Amygdala (tissue), 56 donors: ENCODE data around the gene BLNK.

Source experiments
- DNase-seq, 56 donors: peaks; one replicate each; lab custom pipeline; 2025; lab: John Stamatoyannopoulos, UW

Gene BLNK

GRCh38 chr10:96264938-96265337 is 6.4 kb downstream of the BLNK start:
- DNase-seq: no peak

DNA sequence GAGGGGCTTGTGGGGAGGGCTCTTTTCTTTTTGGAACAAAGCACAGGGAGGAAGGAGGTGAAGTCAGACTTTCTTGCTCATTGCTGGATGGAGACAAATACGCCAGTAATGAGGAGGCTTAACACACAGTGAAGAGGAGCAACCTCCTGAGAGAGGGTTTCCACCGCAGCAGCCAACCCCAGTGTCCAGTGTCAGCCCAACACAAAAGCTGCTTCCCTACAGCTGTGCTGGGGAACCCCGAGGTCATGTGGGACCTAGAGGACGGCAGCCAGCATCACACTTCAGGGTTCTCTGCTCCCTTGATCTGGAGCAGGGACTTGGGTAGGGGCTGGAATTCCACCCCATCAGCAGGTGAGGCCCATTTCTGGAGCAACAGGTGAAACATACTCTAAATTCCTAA is 7.7 kb downstream of the BLNK start:
- DNase-seq: peak in 1 of 56 donors; percentile 7

GRCh38 chr10:96263176-96263575 is 8.2 kb downstream of the BLNK start:
- no peak for DNase-seq

- no peak for DNase-seq
These were observed 9.4 kb downstream of the BLNK start for GRCh38 chr10:96261930-96262329.

- DNase-seq: no peak
These were observed 10.2 kb downstream of the BLNK start for GRCh38 chr10:96261132-96261531.

DNA sequence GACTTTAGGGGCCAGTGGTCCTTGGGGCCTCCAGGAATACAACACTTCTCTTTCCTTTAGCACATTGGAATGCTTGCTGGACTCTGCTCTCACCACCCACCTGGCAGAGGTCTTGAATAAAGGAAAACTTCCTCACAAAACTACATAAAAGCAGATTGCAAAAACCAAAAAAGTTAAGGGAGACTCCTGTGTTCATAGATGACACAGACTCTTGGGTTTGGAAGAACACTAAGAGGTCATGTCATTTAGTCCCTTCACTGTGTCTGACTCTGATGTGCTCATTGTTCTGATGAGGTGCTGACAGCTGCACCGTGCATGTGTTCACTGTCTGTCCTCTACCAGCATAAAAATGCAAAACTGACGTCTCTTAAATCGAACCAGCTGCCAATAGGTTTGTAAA is 11.4 kb downstream of the BLNK start:
- DNase-seq: no peak

GRCh38 chr10:96259150-96259549 is 12.2 kb downstream of the BLNK start:
- peak in 2 of 56 donors; percentile 23 to 32 for DNase-seq

GRCh38 chr10:96257944-96258343 is 13.4 kb downstream of the BLNK start:
- peak in 5 of 56 donors; percentile 10 to 33 (median 19) for DNase-seq

DNA sequence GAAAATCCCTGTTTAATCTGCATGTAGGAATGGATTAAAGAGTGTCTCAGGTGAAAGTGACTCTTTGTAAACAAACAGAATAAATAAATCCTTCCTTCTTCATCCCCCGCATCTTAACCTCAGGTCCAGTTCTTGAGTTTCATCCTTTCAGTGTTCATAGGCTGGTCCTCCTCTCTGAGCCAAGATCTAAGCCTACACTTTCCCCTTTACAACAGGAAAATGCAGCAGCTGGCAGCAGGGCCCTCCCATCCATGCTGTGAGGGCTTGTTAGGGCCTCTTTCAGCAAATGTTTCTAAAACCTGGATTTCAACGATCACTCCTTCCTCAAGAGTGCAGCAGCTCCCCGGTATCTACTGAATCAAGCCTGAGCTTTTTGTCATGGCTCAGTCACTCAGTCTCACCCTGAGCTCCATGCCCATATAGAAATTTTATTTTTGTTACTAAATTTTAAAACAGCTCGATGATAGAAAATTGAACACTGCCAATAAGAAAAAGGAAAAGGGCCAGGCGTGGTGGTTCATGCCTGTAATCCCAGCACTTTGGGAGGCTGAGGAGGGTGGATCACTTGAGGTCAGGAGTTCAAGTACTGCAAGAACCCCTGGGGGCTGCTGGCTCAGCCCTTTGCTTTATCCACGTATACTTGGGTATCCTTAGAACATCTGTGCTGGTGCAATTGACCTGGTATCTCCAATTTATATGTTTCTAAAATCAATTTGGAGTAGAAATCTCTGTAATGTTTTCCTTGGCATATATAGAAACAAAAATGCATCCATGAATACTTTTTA is 15.6 kb downstream of the BLNK start:
- DNase-seq: no peak

GRCh38 chr10:96254976-96255375 is 16.4 kb downstream of the BLNK start:
- no peak for DNase-seq

GRCh38 chr10:96252730-96253129 is 18.6 kb downstream of the BLNK start:
- no peak for DNase-seq

DNA sequence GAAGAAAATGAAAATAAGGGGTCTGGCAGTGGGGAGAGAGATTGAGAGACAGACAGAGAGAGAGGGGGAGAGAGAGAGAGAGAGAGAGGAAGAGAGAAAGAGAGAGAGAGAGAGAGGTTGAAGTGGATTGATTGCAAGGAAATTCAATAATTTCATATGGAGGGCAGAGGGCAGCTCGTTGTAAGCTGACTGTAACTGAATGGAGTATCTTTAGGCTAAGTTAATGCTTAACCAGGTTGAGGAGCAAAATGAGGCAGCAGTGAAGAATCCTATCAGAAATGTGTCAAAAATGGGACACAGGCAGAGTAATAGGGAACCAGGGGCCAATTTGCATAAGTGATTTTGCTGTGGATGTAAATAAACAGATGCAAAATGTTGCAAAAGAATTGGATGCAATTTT is 21.0 kb downstream of the BLNK start:
- no peak for DNase-seq

DNA sequence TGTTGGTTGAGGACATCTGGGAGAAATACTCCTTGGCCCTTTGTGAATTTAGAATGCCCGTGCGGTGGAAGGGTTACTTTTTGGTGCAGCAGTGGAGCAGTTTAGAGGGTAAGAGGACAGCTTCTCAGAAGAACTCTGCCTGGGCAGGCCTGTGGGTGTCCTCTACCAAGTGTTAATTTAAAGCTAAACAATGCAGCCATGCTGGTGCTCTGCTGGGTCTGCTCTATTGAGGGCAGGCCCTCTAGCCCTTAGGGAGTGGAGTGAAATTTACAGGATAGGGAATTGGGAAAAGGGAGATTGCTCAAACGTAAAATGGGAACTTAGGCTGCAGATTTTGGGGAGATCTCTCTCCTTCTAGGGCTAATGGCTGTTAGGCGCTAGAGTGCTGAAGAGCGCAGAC is 22.1 kb downstream of the BLNK start:
- DNase-seq: no peak

- DNase-seq: no peak
These were observed 27.0 kb downstream of the BLNK start for GRCh38 chr10:96244354-96244753.

- no peak for DNase-seq
These were observed 28.1 kb downstream of the BLNK start for GRCh38 chr10:96243296-96243695.

DNA sequence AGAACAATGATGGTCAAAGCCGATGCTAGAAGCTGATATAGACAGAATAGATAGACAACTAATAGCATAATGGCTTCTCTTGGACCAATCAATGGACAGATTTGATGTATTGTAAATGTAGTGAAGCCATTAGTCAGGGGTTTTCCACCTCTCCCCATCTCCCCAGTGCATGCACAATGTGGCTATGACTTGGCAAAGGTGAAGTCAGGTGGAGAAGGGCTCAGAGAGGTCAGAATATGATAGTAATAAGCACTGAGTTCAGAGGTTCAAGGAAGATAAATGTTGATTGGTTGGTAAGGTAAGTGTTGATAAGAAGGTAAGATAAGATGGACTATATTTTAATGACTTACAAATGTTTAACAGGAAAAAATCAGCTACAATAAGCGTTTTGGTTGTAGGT is 28.5 kb downstream of the BLNK start:
- no peak for DNase-seq

- DNase-seq: no peak
These were observed 32.4 kb downstream of the BLNK start for GRCh38 chr10:96238646-96239623.

DNA sequence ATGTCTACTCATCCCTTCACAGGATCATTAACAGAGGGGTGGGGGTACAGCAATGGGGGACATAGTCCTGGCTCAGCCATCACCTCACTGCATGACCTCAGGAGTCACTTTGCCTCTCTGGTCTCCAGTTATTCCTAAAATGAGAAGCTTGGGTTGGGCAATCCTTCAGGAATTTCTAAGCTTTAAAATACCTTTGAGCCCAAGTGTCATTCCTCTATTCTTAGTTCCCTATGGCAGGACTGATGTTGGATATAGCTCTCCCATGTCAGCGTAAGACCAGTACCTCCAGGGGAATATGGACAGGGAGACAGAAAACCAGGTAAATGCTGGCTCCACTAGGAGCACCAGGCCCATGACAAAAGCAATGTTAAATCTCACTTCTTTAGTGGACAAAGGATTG is 34.5 kb downstream of the BLNK start:
- no peak for DNase-seq

GRCh38 chr10:96236090-96236478 is 35.3 kb downstream of the BLNK start:
- peak in 16 of 56 donors; percentile 4 to 53 (median 14) for DNase-seq

DNA sequence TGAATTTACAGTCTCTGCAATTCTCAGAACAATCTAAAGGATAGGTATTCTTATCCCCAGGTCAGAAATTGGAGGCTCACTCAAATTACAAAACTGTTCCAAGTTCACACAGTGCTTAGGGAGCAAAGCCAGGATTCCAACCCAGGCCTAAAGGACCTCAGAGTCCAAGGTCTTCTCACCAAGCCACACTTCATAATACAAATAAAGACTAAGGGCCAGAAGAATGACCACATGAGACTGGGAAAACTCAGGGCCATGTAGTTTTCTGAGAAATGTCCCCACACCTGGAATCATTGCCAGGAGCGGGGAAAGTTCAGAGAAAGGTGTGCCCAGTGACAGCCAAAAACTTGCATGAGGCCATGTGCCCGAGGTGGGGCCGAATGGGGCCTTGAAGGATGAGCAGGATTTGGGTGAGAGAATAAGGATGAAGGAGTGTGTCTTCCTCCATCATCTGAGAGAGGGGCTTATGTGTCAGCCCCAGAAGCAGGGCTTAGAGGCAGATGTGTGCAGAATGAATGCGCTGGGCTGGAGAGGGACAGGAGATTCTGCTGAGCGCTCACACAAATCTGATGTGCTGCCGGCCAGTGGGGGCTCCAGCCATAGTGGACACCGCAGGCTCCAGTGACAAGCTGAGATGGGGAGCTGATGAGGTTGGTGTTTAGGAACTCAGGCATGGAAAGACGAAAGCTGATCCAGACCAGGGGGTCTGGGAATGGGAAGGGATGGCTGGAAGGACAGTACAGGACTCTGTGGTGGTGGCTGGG is 35.9 kb downstream of the BLNK start:
- no peak for DNase-seq

DNA sequence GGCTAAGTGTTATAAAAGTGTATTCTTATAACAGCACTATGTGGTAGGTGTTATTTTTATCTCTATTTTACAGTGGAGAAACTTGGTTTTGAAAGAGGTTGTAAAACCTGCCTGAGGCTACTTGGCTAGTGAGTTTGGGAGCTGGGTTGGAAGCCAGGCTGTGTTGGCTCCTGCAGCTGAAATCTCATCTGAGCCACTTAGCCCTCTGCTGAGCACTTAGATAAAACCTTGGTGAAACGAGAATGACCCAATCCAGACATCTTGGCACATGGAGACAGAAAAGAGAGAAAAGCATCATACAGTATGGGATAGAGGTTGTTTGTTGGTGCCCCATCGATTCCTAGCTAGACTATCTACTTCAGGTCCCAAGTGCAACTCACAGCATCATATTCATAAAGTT is 37.4 kb downstream of the BLNK start:
- no peak for DNase-seq
